OCI-LY7 (cell line): ENCODE measurements around the gene GXYLT1.

Experiments
- CTCF ChIP-seq: fragments of 200-600 bp; sonication (generic); conservative IDR thresholded peaks from 2 replicates; pipeline ENCODE4 v1.5.1; 2014; ENCODE audit warnings: mild to moderate bottlenecking, antibody characterized with exemption, low read length, moderate library complexity, mixed read lengths
- EZH2phosphoT487 ChIP-seq: fragments of 200-600 bp; sonication (generic); IDR thresholded peaks from 2 replicates; pipeline ENCODE4 v1.6.1; 2018; ENCODE audit warnings: low read depth, borderline replicate concordance, mild to moderate bottlenecking, mixed run types, antibody characterized with exemption, low read length, moderate library complexity, mixed read lengths

DNA sequence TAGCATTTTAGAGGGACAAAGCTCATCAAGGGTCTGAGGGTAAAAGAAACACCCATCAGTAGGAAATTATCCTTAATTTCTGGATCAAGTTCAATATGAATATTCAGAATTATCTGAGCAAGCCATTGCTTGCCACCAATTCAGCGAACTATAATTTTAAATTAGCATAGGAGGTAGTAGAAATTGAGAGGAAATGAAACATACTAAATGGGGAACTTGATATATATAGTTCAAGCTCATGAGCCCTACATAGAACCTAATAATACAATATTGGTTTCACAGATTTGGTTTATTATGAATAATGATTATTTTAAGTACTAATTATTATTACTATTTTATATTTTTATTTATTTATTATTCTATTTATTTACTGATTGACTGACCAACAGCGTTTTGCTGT lies 42.1 kb upstream of the GXYLT1 start:
- TF ChIP-seq CTCF: no peak
- no peak for TF ChIP-seq EZH2phosphoT487
